Measurements from ENCODE around the gene PLXNA4.

The PLXNA4 gene

DNA sequence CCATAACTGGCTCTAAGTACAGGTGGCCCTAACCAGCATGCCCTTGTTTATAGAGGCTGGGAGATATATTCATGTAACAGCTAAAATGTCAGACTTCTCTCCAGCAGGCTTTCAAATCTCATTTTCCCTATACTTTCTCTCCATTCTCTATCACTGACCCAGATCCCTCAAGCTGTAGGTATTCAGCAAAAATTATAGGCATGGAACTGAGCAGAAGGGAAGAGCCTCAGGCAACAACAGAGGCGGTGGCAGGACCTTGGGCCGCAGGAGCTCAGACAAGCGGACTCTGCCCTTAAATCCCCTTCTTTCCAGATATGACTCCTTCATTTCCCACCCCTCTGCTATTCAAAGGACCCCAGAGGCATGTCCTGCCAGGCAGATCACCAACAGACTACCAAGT, 417.4 kb downstream of the PLXNA4 start:
- DNase-seq (ENCODE audit: low read depth in 1 of 2, low spot score in 1 of 2) = no peak

DNA sequence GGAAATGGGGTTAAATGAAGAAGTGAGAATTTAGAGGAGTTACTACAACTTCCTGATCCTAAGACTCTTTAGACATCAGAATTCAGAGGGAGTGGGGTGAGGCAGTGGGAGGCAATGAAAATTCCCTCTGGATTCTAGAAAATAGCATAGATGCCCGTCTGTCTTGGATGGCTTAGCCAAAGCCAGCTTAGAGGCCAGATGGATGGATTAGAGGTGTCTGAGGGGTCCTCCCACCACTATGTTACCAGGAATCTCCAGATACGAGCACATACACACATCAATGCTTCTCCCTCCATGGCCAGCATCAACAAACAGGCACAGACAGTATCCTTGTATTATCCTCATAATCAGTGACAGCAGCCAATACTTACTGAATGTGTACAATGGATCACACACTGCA, 418.1 kb downstream of the PLXNA4 start:
- DNase-seq (ENCODE audit: low read depth in 1 of 2, low spot score in 1 of 2) = no peak

DNA sequence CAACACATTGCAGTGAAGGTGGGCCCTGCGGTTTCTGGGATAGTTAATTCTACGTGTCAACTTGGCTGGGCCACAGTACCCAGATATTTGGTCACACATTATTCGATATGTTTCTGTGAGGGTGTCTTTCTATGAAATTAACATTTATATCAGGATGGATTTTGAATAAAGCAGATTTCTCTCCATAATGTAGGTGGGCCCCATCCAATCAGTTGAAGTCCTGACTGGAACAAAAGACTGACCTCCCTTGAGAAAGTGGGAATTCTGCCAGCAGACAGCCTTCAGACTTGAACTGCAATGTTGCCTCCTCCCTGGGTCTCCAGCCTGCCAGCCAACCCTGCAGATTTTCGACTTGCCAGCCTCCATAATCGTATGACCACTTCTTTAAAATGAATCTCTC, 420.6 kb downstream of the PLXNA4 start:
- DNase-seq (ENCODE audit: low read depth in 1 of 2, low spot score in 1 of 2) = no peak

DNA sequence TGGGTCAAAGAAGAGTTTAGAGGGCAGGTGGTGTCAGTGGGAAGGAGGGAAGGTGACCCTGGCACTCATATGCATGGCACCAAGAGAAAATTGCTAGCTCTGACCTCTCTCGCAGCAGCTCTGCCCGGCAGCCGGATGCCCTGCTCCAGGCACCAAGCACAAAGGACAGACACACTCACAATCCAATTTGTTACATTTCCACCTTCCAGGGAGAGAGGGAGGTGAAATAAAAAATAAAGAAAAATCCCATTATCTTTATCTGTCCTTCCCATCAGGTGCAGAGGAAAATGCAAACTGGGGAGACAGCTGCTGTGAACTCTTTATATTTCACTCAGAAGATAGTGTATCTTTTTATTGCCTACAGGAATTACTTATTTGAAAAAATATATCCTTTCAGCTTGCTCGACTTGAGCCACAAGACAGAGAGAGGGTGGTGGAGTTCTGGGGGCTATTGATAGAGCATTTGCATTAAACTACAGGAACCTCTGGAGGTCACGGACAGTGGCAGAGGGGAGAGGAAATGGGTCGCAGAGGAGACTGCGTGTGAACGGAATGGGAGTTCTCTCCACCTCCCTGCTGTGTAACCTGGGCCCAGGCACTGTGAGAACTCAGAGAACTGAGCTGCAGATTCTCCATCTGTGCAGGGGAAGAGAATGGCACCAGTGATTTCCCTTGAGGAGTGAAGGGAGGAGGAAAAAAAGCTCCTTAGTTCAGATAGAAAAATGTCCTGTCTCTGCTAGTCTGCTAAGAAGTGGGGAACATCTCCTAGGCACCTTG, 421.4 kb downstream of the PLXNA4 start:
- no peak for DNase-seq (ENCODE audit: low read depth in 1 of 2, low spot score in 1 of 2)

DNA sequence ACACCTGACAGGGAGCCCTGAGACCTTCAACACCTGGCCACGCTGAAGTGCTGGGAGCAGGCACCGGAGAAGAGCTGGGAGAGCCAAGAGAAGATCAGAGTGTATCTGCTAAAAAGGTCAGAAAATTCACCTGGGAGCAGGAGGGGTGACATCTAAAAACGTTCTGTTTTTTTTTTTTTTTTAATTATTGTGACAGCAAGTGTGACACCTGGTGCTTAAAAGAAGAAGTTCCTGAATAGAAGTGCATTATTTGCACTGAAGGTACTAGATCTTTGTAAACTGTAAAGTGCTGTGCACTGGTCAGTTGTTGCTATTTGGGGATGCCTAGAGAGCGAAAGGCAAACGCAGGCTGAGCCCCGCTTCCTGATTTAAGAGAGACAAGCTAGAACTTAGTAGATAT, 422.0 kb downstream of the PLXNA4 start:
- DNase-seq (ENCODE audit: low read depth in 1 of 2, low spot score in 1 of 2) = no peak

DNA sequence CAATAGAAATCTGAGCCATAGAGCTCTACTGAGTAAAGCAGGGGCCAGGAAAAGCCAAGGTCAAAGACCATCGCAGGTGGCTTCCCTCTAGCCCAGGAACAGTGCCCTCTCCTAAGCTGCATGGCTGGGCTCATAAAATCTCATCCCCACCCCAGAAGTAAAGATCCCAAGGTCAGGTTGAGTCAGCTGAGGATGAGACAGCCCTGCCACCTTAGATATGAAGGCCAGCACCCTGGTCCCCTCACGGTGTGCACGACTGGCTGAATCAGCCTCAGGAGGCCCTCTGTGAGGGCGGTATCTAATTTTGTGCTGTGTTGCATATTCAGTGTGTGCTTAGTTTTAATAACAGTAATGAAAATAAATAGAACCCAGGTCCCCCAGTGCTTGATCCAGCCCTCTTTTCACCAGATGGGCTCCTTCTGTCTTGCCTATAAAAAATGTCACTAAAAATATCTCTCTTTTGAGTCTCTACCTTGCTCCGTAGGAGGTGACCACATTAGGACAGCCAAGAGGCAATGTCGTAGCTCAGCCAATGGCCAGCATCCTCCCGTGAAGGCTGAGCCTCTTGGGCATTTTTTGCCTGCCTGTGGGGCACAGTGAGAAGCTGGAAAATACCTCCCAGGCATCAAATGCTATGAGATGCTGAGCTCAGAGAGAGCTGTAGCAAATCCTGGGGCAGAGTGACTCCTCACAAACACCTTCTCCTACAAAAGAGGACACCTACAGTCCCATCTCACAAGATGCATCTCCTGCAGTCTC, 424.0 kb downstream of the PLXNA4 start:
- no peak for DNase-seq (ENCODE audit: low read depth in 1 of 2, low spot score in 1 of 2)

DNA sequence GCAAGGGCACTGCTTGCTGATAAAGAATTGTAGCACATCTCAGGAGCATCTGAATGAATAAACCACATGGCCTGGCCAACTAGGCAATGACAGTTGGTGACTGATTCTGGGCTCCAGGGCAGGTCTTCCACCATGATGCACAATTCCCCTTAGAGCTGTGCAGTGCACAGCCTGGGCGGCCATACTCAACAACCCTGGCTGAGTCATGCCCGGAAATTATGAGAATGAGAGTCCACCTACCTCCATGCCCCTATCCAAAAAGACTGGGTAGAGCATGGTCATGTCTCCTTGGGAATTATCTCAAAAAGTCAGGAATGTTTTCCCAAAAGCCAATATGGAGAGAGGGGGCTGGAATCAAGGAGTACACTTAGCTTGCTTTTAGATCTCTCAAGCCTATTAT, 425.6 kb downstream of the PLXNA4 start:
- no peak for DNase-seq (ENCODE audit: low read depth in 1 of 2, low spot score in 1 of 2)

DNA sequence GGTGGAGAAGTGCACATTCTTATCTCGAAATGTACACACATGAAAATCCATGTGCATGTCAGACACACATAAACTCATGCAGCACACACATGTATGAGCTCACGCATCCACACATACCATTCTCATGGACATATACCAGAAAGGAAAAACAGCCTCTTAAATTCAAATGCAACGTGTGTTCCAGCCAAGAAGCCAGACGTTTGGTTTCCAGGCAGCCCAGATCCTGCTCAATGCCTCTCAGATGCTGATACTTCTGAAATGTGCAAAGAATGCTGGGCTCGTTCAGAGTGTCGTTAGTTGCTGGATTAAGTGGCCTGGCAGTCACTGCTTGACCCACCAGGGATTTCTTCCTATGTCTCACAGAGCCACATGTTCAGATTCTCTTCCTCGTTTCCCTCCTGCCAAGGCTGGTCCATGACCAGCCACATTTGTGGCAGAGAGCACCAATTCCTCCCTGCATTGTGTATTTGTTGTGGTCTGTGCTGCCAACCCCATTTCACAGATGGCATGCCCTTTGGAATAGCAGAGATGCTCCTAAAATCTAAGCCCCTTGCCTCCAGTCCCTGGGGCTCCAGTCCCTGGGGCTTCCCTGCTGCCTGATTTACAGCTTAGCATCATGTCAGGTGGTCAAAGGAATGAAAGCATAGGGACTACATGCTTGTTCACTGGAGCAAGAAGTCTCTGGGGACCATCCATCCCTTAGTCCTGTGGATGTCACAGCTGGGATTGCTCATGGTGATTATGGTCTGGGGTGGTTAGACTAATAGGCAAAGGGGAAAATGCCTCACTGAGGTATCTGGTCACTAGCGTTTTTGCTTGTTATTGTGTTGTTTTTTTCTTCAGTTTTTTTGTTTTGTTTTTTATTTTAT, 426.6 kb downstream of the PLXNA4 start:
- DNase-seq (ENCODE audit: low read depth in 1 of 2, low spot score in 1 of 2) = no peak

DNA sequence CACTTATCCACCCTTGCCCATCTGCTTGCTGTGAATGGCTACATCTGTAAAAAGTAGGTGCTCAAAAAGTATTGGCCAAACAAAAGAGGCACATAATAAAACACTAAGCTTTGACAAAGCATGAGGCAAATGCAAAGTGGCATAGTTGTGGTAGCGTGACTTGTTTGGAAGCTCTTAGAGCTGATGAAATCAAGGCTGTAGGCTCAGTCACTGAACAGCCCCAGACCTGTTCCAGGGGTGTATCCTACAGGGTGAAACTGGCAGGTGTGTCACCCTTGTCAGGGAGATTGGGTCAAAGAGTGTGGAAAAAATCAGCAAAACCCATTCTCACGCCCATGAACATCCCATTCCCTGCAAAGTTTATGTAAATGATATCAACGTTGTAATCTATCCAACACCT, 427.4 kb downstream of the PLXNA4 start:
- DNase-seq (ENCODE audit: low read depth in 1 of 2, low spot score in 1 of 2) = no peak

DNA sequence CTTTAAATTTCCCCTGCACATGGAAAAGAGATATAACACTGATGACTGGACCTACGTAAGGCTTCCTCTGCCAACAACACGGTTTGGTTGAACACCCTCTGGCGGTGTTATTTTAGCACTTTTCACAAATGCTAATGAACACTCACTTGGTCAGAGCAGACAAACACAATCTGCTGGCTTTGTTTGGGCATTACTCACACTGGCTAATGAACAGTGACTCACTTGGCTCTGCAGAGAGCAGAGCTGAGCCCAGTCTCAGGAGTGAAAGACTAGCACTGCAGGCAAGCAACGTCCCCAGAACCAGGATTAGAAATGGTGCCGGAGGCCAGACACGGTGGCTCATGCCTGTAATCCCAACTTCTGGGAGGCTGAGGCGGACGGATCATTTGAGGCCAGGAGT, 430.8 kb downstream of the PLXNA4 start:
- DNase-seq (ENCODE audit: low read depth in 1 of 2, low spot score in 1 of 2) = no peak

DNA sequence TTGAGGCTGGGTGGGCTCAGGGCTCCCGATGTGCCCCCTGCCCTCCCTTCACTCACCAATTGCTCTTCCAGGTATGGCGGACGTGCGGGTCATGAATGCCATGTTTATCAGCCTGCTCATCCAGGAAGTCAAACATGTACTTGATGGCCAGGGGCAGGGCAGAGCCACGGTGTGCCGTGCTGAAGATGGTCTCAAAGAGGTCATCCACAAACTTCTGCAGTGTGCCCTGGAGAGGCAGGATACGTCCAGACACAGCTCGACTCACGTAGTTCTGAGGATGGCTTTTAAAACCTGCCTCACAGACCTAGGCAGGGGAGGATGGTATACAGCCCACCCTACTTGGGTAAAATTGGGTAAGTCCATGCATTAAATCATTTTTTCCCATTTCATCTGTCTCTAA, 431.2 kb downstream of the PLXNA4 start:
- no peak for DNase-seq (ENCODE audit: low read depth in 1 of 2, low spot score in 1 of 2)

DNA sequence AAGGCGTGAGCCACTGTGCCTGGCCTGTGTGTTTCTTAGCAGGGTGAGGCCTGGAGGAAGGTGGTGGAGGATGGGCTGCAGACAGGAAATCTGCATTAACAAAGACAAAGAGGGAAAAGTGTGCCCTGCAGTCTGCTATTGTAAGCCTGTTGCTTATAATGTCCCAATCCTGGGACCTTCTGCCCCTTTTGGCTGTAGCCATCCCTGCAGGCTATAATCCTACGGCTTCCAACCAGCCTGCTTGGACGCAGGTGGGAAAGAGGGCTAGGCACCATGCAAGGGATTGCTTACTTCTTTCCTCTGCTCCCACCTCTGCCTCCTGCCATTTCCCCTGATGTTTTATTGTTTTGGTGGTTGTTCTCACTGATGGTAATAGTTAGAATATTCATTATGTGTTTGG, 434.3 kb downstream of the PLXNA4 start:
- no peak for DNase-seq (ENCODE audit: low read depth in 1 of 2, low spot score in 1 of 2)

DNA sequence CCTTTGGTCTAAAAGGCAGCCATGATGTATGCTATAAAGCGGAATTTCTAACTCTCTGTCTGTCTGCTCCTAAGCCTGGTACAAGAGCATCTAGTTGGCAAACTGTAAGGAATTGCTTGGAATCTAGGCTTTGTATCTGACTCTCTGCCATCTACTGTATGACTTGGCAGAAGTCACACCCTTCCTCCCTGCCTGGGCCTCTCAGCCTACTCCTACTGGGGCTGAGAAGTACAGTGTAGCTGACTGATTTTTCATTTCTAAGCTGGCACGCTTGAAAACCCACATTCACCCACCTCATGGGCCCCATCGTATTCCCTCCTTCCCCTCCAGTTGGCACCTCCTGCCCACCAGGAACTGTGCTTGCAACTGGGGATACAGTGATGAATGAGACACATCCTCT, 435.2 kb downstream of the PLXNA4 start:
- DNase-seq (ENCODE audit: low read depth in 1 of 2, low spot score in 1 of 2) = no peak

DNA sequence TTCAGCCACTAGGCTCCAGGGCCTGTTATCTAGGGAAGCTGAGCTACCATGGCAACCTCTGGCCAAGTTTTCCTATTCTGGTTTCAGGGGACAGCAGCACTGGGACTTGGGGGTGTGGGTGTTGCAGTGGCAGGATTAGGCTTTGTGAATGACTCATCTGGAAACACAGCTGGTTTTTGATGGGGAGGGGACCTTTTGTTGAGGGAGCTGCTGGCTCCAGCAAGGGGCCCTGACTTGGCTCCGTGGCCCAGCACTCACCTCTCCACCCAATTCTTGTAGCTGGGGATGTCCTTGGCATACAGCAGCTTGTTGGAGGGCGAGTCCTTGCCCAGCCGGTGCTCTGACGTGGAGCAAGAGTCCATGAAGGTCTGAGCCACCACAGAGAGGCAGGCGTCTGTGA, 435.9 kb downstream of the PLXNA4 start:
- DNase-seq (ENCODE audit: low read depth in 1 of 2, low spot score in 1 of 2) = no peak

DNA sequence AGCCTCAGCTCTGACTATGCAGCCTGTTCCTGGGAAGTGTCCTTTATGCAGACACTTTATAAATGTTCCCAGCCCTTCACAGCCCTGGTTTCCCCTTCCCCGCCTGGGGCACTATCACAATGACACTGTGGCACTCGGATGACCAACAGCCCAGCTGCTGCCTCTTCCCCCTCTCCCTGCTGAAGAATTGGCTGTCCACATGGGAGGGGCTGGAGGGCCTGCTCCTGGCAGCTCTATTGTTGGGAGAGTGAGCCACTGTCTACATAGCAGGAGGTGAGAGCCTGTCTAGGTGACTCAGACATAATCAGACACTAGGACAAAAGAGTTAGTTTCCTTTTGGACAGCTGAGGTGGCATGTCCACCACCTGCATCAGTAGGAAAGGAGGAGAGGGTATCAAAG, 437.5 kb downstream of the PLXNA4 start:
- DNase-seq (ENCODE audit: low read depth in 1 of 2, low spot score in 1 of 2) = no peak

DNA sequence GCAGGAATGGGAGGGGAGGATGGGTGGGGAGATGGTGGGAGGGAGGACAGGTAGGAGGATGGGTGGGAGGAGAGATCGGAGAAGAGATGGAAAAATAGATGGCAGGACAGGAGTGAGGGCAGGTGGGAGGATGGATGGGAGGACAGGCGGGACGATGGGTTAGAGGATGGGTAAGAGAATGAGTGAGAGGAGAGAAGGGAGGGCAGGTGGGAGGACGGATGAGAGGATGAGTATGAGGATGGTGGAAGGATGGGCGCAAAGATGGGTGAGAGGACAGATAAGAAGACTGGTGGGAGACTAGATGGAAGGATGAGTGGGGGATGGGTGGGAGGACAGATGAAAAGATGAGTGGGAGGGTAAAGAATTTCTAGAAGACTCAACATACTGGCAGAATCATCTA, 438.6 kb downstream of the PLXNA4 start:
- DNase-seq (ENCODE audit: low read depth in 1 of 2, low spot score in 1 of 2) = no peak

DNA sequence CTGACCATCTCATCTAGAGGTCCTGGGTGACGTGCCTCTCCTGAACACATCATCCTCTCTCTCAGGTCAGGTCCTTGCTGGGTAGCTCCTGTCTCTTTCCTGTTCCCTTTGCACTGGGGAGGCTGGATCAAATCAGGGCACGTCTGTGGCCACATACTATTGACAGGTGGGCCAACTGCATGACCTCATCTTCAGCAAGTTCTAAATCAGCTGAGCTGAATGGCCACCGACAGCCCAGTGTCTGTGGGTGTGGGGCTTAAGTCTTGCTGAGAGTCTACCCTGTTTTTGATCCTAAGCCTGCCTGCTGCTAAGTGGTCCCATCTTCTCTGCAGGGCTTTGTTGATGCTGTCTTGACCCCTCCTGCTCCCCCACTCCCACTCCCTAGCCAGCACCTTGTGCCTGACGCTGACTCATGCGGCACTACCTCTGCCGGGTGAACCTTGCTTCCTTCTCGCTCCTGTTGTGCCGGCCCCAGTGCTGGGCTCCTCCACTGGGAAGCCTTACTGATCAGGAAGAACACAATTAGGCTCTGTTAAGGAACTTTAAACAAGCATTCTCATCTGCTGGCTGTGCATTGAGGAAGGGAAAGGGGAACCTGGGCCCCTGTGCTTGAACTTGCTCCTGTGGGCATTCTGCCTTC, 440.4 kb downstream of the PLXNA4 start:
- no peak for DNase-seq (ENCODE audit: low read depth in 1 of 2, low spot score in 1 of 2)

DNA sequence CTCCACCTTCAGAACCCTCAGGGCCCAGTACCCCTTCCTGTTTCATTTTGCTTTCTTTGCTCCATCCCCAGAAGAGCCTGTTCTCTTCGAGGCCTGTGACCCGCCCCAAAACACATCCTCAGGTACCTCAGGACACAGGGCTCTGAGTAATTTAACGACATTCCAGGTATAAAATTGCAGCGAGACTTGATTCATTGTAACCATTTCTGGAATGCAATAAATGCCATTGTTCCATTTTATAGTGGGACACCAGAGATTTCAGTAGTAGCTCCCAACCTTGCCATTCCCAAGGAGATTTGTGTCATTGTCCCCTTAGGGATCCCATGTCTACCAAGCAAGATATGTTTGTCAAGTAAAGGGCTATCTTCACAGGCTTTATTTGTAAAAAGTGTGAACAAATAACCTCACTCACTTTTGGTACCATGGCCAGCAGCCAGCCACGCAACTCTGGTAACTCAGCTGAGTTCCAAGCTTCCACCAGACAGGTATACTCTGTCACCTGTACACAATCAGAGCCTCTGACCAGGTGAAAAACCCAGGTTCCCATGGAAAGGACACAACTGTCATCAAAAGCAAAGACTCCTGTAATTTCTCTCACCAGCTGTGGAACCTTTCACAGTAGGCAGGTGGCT, 441.3 kb downstream of the PLXNA4 start:
- DNase-seq (ENCODE audit: low read depth in 1 of 2, low spot score in 1 of 2) = no peak

DNA sequence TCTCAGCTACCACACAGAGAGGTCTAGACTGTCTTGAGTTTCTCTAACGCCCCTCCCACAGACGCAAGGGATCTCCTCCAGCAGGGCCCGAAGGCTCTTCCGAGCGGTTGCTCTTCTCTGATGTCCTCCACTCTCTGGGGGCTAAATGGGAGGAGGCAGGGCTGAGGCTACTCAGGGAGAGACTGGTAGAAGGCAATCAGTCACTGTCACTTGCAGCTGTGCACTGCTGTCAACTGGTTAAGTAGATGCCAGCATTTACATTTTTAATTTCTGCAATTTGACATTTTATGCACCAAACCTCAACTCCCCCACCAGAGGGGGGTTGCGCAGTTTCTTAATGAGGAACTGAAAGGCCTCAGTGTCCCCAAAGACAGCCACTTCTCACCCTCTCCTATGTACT, 442.8 kb downstream of the PLXNA4 start:
- no peak for DNase-seq (ENCODE audit: low read depth in 1 of 2, low spot score in 1 of 2)

DNA sequence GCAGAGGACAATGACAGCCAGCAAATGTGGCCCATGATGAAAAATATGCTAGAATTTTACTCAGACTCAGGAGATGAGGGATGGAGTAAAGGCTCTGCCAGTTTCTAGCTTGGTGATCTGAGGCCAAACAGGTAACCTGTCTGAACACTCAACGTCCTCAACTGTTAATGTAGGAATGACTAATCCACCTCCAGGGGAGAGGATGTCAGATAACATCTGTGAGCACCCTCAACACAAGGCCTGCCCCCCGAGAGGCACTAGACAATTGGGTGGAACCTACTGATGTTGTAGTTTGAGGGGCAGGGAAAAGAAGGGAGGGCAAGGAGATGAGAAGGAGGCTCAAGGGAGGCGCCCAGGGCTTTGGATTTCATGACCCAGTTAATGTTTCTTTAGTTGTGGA, 445.1 kb downstream of the PLXNA4 start:
- no peak for DNase-seq (ENCODE audit: low read depth in 1 of 2, low spot score in 1 of 2)

DNA sequence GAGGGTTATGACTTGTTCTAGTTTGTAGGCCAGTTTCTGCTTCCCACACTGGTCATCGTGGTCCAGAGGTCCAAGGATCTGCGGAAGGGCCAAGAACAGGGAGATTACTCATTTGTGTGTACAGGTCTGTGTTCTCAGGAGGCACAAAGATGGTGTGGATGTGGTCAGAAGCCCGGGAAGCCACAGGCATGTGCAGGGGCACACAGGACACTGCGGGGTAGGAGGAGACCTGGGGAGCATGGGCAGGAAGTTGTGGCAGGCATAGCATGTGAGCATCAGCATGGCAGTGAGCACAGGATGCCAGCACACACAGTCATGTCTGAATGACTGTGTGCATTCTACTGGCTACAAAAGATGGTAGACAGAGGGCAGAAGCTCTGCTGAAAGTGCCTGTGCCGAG, 445.8 kb downstream of the PLXNA4 start:
- DNase-seq (ENCODE audit: low read depth in 1 of 2, low spot score in 1 of 2) = no peak
